Activated CD4-positive, CD25-positive, alpha-beta regulatory T cell treated with anti-CD3 and anti-CD28 coated beads, Interleukin-2, amount 50 U/mL, for 72 hours (primary cell): ENCODE data around the gene AKR7A2.
"Not testable (repeated sequence)": the region's sequence is repeated elsewhere in the genome, so short reads cannot be mapped to it uniquely, and the experiment has no call there.

Experiments
- DNase-seq: peaks from one replicate; pipeline ENCODE4 v3.0.0; 2021

Gene AKR7A2

GRCh38 chr1:19324665-19324990 is 12.7 kb upstream of the AKR7A2 start:
- DNase-seq = no peak

DNA sequence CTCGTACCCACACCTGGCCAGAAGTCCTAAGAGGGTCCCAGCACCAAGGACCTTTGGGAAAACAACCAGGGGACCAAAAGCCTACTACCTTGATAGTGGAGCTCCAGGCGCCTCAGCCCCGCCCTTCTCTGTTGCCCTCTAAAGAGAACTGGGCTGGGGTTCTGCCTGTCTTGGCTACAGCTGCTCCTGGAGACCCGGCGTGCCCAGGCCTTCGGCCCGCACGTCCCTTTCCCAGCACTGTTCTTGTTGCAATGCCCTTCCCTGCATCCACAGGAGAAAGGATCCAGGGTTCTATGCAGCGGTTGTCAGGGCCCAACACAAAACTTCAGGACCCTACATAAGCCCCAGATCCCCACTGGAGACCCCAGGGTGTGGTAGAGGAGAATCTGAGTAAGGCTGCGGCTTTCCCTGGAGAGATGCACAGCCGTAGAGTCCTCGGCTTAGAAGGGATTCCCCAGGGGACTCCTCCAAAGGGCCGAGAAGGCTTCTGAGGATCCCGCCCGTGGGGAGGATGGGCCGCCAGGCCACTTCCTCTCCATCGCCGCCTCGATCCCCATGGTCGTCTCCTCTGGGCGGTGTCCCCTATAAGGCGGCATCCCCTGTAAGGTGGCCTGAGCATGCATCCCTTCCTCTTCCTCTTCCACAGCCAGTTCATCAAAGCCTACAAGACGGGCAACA is 12.2 kb upstream of the AKR7A2 start:
- no peak for DNase-seq

DNA sequence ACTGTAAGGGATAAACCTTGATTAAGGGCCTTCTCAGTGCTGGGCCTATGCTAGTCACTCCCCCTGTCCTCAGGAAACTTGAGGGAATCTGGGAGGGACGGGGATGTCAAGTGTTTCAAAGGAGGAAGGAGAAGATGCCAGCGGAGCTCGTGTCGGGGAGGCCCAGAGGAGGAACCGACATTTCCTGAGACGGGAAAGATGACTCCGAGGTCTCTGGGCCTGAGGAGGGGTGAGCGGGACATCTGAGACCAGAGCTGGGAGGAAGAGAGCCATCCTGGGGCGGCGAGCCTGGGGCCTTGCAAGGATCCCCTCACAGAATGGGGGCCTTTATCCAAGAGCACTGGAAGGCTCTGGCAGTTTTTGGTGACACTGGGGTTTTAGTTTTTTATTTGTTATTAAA is 10.5 kb upstream of the AKR7A2 start:
- DNase-seq = no peak

- DNase-seq = no peak
Observed at GRCh38 chr1:19321071-19321470, 9.1 kb upstream of the AKR7A2 start.

DNA sequence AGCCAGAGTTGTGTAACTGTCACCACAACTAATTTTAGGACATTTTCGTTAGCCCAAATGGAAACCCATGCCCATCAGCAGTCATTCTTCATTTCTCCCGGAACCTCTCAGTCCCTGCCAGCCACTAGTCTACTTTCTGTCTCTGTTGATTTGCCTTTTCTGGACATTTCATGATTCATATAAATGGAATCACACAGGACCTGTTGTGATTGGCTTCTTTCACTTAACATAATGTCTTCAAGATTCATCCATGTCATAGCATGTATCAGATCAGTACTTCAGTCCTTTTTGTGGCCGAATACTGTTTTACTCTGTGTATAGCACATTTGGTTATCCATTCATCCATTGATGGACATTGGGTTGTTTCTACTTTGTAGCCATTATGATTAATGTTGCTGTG is 7.3 kb upstream of the AKR7A2 start:
- no peak for DNase-seq

DNA sequence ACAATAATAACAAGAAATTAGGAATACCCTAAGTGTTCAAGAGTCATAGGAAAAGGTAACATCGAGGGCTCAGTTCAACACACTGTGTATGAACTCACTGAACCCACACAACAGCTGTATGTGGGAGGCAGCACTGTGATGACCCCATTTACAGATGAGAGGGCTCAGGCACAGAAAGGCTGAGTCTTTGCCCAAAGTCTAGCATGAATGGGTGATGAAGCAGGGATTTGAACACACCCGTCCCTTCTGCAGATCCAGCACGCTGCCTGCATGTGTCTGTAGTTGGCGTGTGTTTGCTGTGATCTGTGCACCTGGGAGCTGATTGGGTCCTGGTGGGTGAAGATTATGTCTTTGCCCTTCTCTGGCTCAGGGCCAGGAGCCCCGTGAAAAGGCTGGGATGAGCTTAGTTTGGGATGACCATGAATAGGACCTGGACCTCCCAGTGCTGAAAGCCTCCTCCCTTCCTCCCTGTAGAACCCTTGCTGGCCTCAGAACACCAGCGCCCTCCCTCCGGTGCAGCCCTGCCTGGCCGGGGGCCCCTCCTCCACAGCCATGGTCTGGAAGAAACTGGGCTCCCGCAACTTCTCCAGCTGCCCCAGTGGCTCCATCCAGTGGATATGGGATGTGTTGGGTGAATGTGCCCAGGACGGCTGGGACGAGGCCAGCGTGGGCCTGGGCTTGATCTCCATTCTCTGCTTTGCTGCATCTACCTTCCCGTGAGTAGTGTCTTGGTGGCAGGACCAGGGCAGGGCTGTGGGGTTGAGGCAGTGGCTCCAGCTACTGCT is 5.4 kb upstream of the AKR7A2 start:
- DNase-seq = no peak

- DNase-seq = no peak
Observed at GRCh38 chr1:19315378-19316198, 3.6 kb upstream of the AKR7A2 start.

- no peak for DNase-seq
Observed at GRCh38 chr1:19313961-19314882, 2.3 kb upstream of the AKR7A2 start.

DNA sequence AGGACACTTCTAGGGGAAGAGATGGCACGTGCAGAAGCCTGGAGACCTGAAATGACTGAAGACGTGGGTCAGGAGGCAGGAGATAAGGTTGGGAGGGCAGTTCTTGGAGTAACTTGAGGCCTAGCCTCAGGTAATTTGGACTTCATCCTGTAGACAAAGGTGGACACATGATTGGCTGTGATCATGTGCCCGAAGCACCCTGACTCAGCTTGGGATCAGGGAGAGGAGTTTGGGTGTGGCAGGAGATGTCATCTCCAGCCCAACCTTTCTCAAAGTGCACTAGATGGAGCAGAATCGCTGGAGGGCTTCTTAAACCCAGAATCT is 1.7 kb upstream of the AKR7A2 start:
- no peak for DNase-seq

DNA sequence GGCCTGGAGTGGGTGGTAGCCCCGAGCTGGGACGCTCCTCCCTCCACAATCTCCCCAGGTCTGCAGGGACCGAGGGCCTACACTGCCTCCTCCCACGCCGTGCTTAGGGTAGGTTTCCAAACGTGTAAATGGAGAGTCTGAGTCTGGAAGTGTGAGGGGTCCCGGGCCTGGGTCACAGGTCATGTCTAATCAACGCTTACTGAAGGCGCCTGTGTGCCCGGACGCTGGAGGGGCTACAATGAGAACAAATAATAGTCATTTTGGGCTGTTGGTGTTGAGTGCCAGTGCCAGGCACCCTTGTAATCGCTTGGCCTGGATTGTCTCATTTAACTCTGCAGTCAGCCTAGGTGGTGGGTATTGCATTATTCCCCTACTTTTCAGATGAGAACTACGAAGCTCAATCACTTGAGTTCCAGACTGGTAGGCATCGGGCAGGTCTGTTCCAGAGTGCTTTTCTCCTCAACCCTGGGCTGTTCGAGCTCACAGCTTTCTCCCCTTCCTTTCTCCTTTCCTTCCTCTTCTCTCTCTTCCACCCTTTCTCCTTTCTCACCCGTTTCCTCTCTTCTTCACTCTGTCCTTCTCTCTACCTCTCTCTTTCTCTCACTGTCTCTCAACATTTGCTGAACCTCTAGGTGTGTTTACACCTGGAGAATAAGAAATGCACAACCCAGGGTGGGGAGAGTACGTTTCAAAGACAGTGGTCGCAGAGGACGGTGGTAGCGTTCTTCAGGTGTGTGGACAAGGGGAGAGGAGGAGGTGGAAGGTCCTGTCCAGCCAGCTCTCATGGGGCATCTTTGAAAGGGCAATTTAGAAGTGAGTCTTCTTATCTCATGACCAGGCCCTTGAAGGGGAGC is 1.1 kb upstream of the AKR7A2 start:
- no peak for DNase-seq

GRCh38 chr1:19311503-19311930 is 427 bp downstream of the AKR7A2 start:
- DNase-seq = no peak

- no peak for DNase-seq
Observed at GRCh38 chr1:19310720-19311502, 1.0 kb downstream of the AKR7A2 start.

GRCh38 chr1:19310061-19310460 is 1.9 kb downstream of the AKR7A2 start:
- DNase-seq = no peak

DNA sequence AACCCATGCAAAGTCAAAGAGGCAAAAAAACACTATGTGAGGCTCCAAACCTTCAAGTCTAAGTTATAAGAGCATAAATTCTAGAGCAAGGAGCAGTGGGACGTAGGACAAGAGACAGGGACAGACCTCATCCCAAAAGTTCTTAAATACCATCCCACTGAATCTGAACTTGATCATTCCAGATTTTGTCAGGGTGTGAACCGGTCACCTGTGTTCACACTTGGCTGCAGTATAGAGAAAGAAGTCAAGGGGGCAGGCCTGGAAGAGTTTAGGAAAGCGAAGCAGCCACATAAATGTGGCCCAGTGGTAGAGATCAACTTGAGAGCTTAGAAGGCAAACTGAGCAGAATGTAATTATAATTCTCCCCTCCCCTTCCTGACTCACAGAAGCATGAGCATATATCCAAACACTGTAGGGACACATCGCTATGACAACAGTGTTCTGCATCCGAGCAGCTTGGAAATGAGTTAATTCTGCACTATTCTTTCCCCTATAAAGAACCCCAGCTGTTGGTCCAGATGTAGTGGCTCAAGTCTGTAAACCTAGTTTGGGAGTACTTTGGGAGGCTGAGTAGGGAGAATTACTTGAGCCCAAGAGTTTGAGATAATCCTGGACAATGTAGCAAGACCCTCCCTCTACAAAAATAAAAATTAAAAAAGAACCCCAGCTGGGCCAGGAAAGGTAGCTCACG is 2.7 kb downstream of the AKR7A2 start:
- no peak for DNase-seq

GRCh38 chr1:19308509-19308907 is 3.4 kb downstream of the AKR7A2 start:
- DNase-seq = no peak

DNA sequence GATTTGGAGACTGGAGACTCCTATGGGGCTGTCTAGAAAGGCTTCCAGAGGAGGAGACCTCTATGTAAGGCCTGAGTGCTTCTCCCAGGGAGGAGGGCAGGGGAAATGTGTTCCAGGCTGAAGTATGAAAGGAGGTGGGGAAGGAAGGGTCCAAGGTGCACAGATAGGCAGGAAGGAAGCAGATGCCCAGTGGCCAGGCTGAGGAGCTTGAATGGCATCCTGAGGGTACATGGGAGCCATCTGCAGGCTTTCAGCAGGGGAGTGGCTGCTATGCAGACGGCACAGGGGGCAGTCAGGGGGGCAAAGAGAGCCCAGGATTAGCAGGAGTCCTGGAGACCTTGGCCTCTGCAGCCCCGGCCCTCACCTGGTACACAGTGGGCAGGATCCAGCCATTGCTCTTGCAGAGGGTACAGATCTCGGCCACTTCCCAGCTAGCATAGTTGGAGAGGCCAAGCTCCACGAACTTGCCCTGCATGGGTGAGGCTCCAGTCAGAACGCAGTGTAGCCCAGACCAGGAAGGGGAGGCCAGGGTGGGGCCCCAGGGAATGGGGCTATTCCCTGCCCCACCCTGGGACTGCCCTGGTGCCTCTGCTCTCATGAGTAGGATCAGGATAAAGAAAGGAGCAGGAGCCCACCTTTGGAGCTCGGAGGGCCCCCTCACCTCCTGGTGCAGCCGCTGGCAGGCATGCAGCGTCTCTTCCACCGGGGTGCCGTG is 4.0 kb downstream of the AKR7A2 start:
- DNase-seq = no peak

DNA sequence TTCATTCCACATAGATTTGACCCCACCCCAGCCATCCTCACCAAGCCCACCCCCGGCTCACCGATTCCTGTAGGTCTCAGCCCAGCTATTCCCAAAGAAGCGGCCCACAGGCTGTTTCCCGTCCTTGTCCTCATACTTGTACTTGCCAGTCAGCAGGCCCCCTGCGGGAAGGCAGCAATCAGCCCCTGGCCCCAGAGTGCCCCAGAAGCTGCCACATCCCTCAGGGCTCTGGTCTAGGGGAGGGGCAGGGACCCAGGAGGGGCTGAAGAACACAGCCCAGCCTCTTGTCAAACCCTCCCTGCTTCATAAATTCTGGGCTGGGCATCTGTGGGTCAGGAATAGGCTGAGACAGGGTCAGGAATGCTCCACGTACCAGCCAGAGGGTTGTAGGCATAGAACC is 5.0 kb downstream of the AKR7A2 start:
- DNase-seq = no peak

GRCh38 chr1:19305880-19306279 is 6.1 kb downstream of the AKR7A2 start:
- DNase-seq = no peak

DNA sequence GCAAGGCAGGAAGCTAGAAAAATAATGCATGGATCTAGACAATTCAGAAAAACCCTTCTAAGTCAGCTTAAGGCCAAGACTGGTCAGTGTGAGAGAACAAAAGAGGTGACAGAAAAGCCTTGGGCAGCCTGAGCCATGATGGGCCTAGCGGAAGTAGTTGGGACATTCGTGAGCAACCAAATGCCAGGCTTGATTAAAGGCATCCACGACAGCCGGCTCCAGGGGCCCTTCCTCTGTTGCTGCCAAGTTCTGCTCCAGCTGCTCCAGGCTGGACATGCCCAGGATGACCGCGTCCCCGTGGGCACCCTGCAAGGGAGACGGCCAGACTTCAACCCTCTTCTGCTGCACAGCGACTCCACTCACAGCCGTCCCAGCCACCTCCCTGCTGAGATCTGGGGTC is 7.9 kb downstream of the AKR7A2 start:
- not testable (repeated sequence) for DNase-seq

DNA sequence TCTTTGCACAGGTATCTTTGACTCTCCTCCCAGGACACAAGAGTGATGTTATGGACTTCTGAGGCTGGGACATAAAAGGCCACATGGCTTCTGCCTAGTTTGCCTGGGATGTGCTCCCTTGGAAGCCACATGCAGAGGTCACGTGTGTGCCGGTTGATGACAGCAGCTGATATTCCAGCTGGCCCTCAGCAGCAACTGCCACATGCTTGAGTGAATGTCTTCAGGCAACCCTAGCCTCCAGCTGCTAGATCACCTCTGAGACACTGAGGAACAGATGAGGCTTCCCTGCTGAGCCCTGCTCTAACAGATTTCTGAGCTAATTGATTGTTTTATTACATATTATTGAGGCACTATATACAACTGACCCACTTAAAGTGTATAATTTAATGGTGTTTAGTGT is 11.7 kb downstream of the AKR7A2 start:
- DNase-seq = no peak
